Kasumi-1 (cell line): ENCODE measurements around the gene ANXA1.
"Not testable (repeated sequence)": the region's sequence is repeated elsewhere in the genome, so short reads cannot be mapped to it uniquely, and the experiment has no call there.

Experiments
- DNase-seq, 2 experiments: peaks; one replicate each; lab custom pipeline; 2025; lab: John Stamatoyannopoulos, UW

Gene ANXA1

DNA sequence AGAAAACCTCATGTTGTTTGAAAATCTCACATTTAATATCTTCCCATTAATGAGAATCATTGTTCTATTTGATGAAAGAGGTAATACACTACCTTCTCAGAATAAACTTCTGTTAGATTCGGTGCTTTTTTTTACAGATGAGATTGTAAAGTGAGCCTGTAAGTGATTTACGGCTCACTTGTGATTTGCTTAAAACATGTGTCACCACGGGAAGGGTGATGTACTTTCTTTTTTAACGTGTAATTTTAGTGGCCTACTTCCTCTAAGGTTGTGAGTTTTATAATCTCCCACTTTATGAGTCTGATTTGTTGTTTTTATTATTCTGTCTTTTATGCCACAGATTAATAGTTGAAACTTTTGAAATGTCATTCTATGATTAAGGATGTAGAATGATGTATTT lies 15.9 kb downstream of the ANXA1 start:
- no peak for DNase-seq

DNA sequence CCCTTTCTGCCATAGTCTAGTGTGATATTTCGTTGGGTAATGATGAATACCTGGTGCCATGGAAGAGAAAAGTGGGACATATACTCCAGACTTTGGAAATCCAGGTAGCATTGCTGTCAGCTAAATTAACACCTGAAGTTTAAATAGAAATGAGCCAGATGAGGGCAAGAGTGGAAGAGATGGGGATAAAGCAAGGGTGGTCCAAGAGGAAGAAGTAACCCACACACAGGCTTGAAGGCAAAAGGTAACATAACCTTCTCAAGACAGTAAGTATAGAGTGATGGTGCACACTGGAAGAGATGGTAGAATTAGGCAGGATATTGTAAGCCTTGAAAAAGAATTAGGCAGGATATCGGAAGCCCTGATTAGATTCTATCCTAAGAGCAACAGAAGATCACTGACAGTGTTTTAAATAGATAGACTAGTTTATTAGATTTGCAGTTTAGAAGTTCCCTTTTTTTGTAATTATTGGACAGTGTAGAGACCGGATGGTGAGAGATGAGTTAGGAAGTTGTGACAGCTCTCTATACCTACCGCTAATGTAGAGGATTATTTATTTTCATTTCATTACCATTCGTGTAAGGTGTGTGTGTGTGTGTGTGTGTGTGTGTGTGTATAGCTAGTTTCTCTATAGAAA lies 16.8 kb downstream of the ANXA1 start:
- DNase-seq: peak; percentile 15 to 39

DNA sequence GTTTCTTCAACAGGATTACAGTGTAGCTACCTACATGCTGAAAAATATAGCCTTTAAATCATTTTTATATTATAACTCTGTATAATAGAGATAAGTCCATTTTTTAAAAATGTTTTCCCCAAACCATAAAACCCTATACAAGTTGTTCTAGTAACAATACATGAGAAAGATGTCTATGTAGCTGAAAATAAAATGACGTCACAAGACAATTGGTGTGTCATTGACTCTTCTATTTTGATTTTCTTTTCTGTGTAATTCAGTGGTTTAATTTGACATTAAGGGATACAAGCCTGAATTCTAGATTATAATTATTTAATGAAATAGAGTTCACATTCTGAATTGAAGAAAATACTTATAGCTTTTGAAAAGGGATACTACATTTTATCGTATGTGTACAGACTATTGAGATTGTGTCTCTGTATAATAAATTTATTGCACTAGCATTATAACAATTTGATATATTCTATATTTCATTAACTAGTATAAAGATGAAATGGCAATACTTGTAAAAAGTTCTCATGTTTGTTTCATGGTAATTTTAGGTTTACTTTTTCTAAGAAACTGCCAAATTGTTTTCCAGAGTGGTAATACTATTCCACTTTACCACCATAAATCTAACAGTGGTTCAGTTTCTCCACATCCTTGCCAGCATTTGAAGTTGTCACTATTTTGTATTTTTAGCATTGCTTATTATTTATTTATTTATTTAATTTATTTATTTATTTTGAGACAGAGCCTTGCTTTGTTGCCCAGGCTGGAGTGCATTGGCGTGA lies 18.7 kb downstream of the ANXA1 start:
- no peak for DNase-seq

DNA sequence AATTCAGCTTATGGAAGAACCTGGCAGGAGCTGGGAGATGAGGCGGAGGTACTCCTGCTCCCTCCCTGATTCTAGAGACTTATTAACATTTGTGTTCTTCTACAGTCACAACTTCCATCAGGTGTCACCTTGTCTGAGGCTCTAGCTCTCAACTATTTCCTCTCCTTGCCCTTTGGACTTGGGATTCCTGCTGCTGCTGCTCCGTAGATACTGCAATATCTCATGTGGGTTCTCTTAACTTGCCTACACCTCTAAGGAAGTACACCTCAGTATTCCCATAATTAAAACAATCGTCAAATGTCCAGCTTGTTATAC lies 21.2 kb downstream of the ANXA1 start:
- no peak for DNase-seq

DNA sequence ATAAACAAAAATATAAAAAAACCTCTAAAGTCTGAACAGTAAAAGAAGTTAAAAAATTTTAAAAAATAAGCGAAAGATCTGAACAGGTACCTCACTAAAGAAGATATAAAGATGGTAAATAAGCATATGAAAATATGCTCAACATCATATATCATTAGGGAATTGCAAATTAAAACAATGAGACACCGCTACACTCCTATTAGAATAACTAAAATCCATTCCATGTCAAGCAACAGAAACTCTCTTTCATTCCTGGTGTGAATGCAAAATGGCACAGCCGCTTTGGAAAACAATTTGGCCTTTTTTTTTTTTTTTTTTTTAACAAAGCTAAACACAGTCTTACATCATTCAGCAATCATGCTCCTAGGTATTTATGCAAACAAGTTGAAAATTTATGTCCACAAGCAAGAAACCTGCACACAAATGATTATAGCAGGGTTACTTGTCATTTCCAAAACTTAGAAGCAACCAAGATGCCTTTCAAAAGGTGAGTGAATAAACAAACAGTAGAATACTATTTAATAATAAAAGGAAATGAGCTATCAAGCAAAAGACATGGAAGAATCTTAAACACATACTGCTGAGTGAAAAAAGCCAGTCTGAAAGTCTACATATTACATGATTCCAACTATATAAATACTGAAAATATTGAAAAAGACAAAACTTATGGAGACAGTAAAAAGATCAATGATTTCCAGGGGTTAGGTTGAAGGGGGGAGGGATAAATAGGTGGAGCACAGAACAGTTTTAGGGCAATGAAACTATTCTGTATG lies 22.1 kb downstream of the ANXA1 start:
- no peak for DNase-seq

DNA sequence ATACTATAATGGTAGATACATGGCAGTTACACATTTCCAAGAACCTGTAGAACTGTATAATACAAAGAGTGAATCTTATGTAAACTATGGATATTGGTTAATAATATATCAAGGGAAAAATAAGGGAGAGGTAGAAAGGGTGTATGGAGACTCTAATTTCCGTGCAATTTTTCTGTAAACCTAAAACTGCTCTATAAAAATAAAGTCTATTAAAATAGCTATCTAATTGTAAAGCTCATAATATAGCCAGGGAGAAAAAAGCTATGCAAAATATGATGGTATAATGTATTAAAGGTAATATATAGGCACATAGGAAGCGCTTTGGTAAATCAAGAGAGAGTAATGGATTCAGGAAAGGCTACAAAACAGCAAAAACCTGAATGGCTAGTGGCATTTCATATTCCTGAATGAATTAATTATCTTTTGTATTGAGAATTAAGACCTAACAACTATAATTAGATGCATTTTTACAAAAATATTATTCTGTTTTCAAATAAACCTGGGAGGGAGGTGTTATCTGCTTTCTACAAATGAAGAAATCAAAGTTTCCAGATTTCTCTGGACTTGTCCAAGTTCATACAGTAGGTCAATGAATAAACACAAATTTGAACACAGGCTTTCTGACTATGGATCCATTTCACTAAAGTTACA lies 22.8 kb downstream of the ANXA1 start:
- no peak for DNase-seq

DNA sequence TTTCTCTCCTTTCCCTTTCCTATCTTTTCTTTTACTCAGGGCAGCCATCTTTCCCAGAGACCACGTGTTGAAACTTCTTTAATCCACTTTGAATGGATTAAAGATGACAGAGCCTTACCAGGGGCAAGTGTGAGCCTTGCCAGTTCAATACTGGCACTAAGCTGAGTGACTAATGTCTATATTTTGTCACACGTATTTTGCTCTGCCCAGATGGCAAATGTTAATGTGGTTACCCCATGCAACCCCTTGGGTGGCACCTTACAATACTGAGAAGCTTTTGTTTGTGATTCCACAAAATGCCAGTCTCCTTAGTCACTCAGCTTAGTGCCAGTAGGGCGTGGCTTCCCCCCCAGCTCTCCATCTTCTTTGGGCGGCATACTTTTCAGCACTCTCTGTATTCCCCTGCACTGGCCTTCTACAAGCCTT lies 24.8 kb downstream of the ANXA1 start:
- DNase-seq: no peak

DNA sequence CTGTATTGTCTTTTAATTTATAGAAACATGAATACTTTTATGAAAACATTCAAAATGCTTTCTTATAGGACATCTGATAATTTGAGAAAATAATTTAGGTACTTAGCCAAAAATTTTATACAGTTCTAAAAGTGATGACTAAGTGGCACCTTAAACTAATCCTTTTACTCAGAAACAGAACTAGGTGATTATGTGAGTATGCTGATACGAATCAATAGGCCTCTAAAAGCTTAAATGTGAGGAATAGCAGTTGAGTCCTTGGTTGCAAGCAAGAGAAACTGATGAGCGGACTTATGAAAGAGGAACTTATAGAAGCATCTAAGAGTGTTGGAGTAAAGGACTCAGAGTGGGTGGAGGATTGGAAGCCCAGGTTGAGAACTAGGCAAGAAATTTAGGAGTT lies 26.4 kb downstream of the ANXA1 start:
- DNase-seq: no peak

DNA sequence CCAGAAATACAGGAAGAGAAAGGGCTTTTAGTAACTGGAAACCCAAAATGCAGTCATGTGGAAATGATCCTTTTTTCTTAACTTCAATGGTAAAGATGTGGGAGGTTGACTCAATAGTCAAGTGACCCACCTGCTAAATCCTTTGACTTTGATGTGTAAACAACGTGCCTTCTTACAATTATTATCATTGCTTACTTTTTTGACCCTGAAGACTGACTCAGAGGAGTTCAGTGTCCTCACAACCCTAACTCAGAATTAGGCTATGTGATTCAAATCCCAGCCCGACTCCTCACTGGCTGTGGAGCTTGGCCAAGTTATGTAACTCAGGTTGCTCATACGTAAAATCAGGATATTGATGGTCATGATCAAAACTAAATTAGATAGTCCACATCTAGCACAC lies 27.9 kb downstream of the ANXA1 start:
- no peak for DNase-seq

DNA sequence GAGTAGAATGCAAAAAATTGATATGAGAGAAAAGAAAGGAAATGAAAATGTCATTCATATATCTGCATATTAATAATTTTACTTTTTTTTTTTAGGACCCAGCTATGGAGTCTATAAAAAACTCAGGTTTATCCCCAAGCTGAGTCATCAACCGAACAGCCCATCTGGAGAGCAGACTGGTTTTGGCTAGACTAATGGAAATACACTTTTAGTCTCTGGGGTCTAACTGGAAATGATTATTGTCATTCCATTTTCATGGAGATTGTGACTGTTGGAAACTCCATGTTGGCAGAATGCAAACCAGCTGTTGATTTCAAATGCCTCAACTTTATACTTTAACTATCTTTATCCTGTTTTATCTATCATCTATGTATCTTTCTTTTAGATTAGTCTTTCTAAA lies 28.7 kb downstream of the ANXA1 start:
- DNase-seq: peak in 1 of 2 experiments; percentile 11

DNA sequence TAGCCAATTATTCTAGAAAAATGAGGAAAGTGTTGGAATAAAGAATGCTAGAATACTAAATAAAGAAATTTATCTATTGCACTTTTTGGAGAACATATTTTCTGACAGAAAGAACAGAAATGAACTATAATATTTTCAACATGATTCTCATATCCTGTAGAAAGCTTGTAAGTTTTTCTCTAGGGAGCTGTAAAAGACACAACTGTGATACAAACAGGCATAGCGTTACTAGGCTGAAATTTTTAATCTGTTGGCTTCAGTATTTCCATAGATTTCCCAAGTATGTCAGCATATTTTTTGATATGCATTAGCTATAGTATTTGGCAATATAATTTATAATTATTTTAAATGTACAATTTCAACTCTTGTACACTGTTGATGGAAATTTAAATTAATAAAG lies 31.3 kb downstream of the ANXA1 start:
- DNase-seq: no peak

DNA sequence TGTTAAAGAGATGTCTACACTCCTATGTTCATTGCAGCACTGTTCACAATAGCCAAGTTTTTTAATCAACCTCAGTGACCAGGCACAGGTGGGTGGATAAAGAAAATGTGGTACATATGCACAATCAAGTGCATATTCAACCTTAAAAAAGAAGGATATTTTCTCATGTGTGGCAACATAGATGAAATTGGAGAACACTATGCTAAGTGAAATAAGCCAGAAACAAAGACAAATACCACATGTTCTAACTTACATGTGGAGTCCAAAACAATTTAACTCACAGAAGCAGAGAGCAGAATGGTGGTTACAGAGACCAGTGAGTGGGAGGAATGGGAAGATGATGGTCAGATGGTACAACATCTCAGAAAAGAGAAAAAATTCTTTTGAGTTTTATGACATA lies 31.8 kb downstream of the ANXA1 start:
- no peak for DNase-seq

DNA sequence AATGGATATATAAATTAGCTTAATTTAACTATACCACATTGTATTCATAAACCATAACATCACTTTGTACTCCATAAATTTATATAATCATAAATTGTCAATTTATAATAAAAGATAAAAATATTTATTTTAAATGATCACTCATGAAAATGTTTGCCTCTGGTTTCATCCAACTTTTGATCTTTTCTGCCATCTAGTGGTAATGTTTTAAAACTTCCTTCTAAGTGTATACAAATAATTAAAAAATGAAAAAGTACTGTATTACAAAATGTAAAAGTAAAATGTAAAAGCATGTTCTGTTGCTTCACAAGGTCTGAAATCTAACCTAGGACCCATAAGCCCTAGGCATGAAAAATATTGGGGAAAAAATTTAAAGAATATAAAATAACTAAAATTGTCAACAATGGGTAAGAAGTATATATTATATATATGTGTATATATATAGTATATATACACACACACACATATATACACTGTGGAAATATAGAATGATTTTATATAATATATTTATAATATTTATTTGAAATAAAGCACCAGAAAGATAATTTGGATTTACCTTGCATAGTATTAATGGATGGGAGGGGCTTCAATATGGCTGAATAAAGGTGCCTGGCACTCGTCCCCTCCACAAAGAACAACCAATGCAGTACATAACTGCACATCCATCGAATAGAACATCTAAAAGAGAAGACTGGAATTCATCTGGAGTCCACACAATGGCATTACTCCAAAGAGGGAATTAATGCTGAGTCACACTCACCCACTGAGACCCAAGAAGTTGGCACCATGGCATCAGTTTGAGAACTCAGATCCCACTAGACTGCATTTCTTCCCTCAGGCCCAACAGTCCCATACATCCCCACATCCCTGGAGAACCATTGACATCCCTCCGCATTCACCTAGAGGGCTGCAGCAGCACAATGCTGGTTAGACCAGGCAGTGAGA lies 32.5 kb downstream of the ANXA1 start:
- peak; percentile 69 to 81 for DNase-seq

DNA sequence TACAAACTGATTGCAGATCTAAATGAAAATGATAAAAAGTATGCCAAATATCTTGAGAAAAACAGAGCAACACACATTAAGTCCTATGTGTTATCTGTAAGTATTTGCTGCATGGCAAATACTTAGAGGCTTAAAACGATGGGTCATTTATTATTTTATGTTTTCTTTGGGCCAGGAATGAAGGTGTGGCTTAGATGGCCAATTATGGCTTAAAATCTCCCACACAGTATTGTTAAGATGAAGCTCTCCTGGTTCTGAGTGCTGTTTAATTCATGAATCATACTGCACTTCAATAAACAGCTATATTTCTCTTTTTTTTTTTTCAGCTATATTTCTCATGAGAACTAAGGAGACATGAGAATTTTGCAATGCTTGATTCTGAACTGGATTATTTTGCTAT lies 39.4 kb downstream of the ANXA1 start:
- not testable (repeated sequence) for DNase-seq

DNA sequence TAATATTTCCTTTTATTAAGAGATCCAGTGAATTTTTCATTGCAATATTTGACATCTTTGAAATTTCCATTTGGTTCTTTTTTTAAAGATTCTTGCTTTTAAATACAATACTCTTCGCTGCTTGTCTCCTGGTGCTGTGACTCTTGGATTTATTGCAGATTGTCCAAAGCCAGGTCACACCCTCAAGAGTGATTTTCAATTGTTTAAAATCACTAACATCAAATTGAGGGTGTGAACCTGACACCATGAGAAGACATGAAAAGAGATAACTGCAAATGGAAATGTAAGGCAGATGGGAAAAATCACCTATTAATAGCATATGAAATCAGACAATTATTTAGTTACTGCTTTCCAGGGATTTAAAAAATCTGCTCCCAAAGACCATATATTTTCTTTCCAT lies 42.6 kb downstream of the ANXA1 start:
- DNase-seq: no peak

DNA sequence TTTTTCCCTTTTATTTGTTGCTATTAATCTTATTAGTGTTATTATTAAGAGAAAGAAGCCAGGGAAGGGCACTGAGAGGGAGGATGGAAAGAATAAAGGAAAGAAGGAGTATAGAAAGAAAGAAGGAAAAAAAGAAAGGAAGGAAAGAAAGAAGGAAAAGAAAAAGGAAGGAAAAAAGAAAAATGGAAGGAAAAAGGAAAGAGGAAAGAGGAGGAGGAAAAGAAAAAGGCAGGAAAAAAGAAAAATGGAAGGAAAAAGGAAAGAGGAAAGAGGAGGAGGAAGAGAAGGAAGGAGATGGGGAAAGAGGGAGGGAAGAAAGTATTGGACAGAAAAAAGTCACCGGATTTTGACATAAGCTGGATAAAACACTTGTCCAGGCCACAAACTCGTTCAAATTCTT lies 47.8 kb downstream of the ANXA1 start:
- DNase-seq: no peak

DNA sequence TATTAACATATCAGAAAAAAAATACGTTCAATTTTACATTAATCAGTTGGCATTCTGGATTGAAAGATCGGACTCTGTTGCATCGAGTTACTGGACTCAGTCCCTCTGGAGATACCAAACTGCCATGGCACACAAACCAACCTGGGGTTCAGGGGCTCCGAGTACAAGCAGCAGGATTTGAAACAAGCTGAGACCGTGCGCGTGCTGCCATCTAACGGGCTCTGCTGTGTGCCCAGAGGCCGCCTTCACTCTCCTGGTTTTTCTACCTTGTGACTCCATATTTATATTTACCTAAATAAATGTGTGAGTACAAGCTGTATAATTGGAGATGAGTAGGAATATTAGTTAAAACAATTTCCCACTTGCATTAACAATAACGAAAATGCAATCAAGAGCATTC lies 48.2 kb downstream of the ANXA1 start:
- DNase-seq: no peak

DNA sequence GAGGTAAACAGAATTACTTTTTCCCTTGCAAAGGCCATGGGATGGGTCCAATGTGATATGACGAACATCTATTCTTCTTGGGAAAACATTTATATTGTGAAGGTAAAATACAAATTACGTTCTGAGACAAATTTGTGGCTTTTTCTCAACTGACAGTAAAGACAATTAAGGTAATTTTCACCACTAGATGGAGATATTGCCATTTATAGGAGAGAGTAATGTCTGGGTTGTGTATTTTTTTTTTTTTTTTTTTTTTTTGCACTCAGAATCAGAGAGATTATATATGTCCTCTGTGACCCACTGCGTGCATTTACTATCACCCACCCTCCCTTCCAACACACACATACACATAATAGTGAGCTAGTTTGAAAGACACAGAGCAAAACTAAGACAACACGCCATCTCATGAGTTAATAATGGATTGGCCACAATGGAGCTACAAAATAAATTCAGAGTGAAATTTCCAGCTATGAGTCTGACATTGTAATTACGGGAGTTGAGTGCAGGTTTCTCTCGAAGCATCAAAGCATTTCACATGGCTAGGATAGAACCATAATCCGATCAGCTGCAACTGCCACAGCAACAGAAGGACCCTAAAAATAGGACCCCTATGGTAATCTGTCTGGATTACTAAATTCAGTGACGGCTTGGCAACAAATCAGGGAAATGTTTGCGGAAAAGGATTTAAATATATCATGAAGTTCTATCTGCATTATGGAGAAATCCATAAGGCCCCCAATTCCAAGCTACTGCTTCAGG lies 49.2 kb downstream of the ANXA1 start:
- DNase-seq: peak; percentile 47 to 67

DNA sequence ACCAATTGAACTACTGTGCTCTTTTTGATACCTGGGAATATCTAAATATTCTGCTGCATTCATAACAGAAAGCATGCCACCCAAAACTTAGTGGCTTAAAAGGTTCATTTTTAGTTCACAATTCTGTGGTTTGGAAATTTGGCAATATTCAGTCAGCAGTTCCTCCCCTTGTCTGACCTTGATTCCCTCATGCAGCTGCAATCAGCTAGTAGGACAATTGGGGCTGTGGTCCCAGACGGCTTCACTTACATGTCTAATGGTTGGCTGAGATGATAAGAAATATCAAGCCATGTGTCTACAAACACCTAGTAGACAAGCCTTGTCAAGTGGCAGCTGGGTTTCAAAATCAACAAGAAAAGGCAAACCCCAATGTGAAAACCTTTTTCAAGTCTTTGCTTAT lies 51.3 kb downstream of the ANXA1 start:
- no peak for DNase-seq

DNA sequence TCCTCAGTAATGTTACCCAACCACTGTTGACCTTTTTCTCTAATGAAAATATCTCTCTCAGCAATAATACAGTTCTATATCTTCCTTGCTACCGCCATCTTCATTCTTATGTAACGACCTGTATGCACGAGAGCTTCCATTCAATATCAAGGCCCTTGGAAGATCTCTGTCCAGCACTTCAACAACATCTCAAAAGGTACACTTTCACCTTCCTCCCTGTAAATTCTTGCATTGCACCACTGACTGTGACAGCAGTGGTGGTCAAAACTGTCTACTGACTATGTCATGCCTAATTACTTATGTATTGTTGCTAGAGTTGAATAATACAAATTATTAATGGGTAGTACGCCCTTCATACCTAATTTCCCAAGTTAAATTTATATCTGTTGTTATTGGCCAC lies 53.3 kb downstream of the ANXA1 start:
- no peak for DNase-seq

DNA sequence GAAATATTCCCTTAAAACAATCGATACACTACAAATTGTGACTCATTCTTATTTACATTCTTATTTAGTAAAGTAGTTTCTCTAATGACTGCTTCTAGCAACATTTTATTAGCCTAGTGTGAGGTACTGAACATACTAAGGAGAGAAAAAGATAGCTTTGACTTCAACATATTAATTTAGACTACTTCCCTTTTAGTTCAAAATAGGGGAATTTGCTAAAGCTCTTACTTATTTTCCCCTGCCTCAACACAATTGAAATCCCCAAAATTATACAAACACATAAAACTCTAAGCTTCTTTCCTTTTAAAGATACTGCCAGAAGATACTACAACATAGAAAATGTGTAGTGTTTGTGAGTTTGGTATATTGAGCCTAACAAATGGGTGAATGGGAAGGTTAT lies 55.2 kb downstream of the ANXA1 start:
- no peak for DNase-seq
